ENCODE data around the gene PLXNA4.

The PLXNA4 gene

DNA sequence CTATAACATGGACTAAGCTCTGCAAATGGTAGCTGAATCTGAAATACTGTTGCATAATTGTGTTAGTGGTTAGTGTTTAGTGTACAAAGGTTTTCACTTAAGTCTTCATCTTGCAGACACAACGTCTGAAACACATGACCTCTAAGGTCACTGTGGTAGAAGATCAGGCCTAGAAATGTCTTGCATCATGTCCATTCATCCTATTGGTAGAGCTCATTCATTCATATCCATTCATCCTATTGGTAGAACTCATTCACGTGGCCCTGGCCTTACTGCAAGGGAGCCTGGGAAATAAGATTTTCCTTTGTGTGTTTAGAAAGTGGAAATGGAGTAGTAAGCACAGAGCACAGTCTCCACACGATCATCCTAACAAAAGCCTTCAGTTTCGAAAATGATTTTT, 485.8 kb downstream of the PLXNA4 start:
- Mint-ChIP-seq H3K36me3 (ENCODE audit: low read depth) (no peaks in the 10 kb centered on the region), H3K9me3 (no peaks in the 10 kb centered on the region), H3K4me1 (ENCODE audit: low read depth) (no peaks in the 10 kb centered on the region), H3K4me3 (no peak overlapping the region), H3K27me3 (peaks cover 15% of the 10 kb centered on the region), H3K27ac (no peak overlapping the region)
- DNase-seq: no peak

DNA sequence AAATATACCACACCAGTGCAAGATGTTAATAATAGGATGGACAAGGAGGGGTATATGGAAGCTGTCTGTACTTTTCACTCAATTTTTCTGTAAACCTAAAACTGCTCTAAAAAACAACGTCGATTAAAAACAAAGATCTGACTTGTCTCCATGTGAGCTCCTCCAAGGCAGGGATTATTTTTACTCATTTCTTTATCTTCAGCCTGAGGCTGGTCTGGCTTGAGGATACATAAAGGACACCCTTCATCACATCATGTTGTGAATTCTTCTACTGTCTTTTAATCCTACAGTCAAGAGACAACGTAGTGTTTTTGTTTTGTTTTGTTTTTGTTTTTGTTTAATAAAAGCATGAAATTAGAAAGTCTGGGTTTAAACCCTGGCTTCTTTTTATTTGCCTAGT, 486.9 kb downstream of the PLXNA4 start:
- no peaks in the 10 kb centered on the region for H3K4me1 Mint-ChIP-seq (ENCODE audit: low read depth)
- H3K27me3 Mint-ChIP-seq: peaks cover 15% of the 10 kb centered on the region
- no peak overlapping the region for H3K4me3 Mint-ChIP-seq
- H3K9me3 Mint-ChIP-seq: no peaks in the 10 kb centered on the region
- no peak overlapping the region for H3K27ac Mint-ChIP-seq
- DNase-seq: no peak
- H3K36me3 Mint-ChIP-seq (ENCODE audit: low read depth): no peaks in the 10 kb centered on the region

DNA sequence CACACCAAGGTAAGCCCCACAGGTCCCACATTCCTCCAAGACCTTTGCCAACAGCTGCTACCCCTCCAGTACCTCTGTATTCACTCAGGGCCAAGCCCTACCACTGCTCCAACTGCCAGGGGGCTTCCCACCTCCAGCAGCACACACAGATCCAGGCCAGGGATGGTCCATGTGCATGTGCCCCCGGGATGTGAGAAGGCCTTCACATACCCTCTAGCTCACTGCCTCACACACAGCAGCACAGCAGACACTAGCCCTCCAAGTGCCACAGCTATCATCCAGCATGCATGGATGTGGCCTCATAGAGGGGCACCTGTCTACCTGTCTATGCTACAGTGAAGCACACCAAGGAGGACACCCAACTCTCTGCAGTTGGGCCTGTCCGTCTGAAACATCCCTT, 488.8 kb downstream of the PLXNA4 start:
- no peak overlapping the region for H3K4me3 Mint-ChIP-seq
- no peak for DNase-seq
- no peaks in the 10 kb centered on the region for H3K36me3 Mint-ChIP-seq (ENCODE audit: low read depth)
- no peaks in the 10 kb centered on the region for H3K4me1 Mint-ChIP-seq (ENCODE audit: low read depth)
- peaks cover 15% of the 10 kb centered on the region for H3K27me3 Mint-ChIP-seq
- no peak overlapping the region for H3K27ac Mint-ChIP-seq
- H3K9me3 Mint-ChIP-seq: no peaks in the 10 kb centered on the region

DNA sequence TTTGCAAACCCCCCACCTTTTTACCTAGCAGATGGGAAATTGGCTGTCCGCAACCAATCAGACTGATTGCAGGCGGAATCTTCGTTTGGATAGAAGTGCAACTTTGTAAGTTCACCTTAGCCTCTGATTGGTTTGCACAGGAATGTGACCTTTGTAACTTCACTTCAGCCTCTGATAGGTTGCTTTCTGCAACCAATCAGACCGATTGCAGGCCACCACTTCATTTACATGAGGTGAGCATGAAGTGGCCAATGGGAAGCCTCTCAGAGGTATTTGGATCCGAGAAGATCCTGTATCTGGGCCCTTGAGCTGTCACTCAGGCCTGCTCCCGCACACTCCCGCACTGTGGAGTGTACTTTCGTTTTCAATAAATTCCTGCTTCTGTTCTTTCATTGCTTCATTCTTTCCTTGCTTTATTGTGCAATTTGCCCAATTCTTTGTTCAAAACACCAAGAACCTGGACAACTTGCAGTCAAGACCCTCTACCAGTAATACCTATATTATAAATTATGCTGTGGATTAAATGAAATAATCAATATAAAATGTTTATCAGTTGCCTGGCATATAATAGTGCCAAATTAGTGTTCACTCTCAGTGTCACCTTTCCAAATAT, 491.4 kb downstream of the PLXNA4 start:
- Mint-ChIP-seq H3K27ac (no peak overlapping the region), H3K9me3 (no peaks in the 10 kb centered on the region), H3K27me3 (peaks cover 18% of the 10 kb centered on the region), H3K4me1 (ENCODE audit: low read depth) (no peaks in the 10 kb centered on the region), H3K4me3 (no peak overlapping the region), H3K36me3 (ENCODE audit: low read depth) (no peaks in the 10 kb centered on the region)
- DNase-seq: no peak

DNA sequence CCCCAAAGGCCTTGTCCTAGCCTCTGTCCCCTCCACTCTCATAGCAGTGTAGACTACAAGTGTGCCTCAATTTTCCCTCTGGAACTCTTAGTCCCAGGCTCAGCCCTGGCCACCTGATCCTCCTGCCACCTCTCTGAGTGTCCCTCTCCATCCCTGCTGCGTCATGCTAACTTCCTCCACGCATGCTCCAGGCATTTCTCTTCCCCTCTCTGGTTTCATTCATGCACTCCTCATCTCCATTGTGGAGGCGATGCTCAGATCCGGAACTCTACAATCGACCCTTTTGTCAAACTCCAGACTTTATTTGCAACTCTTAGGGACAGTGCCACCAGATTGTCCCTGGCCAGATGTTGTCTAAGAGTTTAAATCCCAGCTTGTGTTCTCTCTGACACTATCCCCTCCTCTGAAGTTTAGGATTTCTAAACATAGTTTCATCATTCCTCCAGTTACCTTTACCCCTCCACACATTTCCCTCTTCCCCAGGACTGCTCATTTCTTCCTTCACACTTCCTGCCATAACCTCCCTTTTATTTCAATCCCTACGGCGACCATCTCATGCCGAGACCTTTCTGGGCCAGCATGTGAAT, 492.6 kb downstream of the PLXNA4 start:
- DNase-seq: no peak
- Mint-ChIP-seq H3K9me3 (no peaks in the 10 kb centered on the region), H3K27ac (no peak overlapping the region), H3K36me3 (ENCODE audit: low read depth) (no peaks in the 10 kb centered on the region), H3K4me3 (no peak overlapping the region), H3K4me1 (ENCODE audit: low read depth) (no peaks in the 10 kb centered on the region), H3K27me3 (peaks cover 19% of the 10 kb centered on the region)

DNA sequence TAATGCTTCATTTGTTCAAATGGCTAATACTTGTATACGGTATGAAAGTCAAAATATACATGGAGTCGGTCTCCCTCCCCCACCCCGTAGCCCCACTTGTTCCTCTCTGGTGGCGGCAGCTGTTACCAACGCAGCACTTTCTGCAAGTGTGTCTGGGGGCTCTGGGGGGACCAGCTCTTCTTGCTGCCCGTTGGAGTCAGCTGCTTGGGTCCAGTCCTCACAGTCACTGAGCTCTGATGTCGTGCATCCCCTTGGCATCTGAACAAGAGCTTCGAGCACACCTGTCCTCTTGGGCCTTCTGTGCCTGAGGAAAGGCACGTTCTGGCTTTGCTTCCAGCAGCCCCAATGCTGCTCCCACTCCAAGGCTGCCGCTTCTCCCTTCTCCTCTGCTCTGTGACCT, 493.1 kb downstream of the PLXNA4 start:
- Mint-ChIP-seq H3K9me3 (no peaks in the 10 kb centered on the region), H3K36me3 (ENCODE audit: low read depth) (no peaks in the 10 kb centered on the region), H3K4me3 (no peak overlapping the region), H3K4me1 (ENCODE audit: low read depth) (no peaks in the 10 kb centered on the region), H3K27me3 (peaks cover 21% of the 10 kb centered on the region), H3K27ac (no peak overlapping the region)
- DNase-seq: no peak

DNA sequence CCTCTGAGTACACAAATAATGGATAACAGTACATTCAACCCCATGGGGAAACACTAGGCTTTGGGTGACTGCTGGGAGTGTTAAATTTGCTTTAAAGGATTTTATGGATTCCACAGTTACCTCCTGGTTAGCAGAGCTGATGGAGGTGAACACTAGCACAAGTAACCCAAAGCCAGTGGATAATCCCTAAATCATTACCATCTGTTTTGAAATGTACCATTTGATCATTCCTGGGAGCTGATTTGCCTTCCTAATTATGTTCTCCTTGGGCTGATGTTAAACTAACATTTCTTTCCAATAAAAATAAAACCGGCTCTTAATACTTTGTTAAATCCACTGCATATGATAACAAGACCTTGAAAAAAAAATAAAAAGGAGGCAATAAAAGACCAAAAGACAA, 493.9 kb downstream of the PLXNA4 start:
- no peaks in the 10 kb centered on the region for H3K4me1 Mint-ChIP-seq (ENCODE audit: low read depth)
- H3K27ac Mint-ChIP-seq: no peak overlapping the region
- H3K4me3 Mint-ChIP-seq: no peak overlapping the region
- no peaks in the 10 kb centered on the region for H3K9me3 Mint-ChIP-seq
- peaks cover 23% of the 10 kb centered on the region for H3K27me3 Mint-ChIP-seq
- no peak for DNase-seq
- no peaks in the 10 kb centered on the region for H3K36me3 Mint-ChIP-seq (ENCODE audit: low read depth)

DNA sequence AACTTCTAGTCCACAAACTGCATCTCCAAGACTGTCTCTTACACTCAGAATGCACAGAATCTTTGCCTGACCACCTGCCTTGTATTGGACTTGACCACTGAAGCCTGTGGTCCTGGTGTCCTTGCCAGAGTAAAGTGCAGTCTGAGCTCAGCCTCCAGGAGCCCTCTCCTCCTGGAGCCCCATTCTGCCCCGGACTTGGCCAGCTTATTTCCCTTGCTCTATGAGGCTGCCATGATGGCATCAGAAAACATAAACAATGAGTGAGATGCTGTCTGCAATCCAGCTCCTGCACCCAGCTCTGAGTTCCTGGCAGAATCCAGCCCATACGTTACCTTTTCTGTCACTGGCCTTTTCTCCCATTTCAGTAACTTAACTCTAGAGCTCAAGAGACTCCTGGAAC, 494.6 kb downstream of the PLXNA4 start:
- H3K4me3 Mint-ChIP-seq: no peak overlapping the region
- H3K27me3 Mint-ChIP-seq: peaks cover 27% of the 10 kb centered on the region
- no peaks in the 10 kb centered on the region for H3K9me3 Mint-ChIP-seq
- DNase-seq: no peak
- no peak overlapping the region for H3K27ac Mint-ChIP-seq
- H3K36me3 Mint-ChIP-seq (ENCODE audit: low read depth): no peaks in the 10 kb centered on the region
- H3K4me1 Mint-ChIP-seq (ENCODE audit: low read depth): no peaks in the 10 kb centered on the region

DNA sequence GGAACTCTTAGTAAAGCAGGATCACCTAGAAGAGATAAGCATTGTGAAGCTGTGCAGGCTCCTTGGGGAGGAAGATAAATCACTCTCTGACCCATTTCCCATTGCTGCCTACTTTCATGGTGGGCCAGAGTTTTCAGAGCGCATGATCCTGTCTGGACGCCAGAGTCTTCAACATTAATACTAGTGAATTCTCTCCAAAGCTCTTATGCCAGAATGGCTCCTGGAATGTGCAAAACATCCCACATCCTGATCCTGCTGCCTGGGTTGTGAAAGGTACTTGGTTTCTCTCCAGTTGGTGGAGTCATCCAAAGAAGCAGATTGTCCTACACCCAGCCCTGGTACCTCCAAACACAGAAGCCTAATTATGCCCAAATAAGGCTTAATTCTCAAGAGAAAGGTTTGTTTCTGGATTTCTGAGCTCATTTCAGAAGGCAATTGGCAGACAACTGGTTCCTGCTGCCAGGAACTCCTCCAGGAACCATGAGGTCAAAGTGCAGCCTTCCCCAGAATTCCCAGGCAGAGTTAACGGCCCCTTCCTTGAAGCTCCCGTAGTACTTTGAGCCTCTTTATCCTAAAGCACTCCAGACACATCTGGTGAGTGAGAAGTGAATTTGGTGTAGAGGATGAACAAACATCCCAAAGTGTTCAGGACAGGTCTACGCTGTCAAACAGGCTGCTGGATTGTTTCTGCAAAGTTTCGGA, 495.2 kb downstream of the PLXNA4 start:
- no peaks in the 10 kb centered on the region for H3K9me3 Mint-ChIP-seq
- H3K4me3 Mint-ChIP-seq: no peak overlapping the region
- H3K27me3 Mint-ChIP-seq: peaks cover 33% of the 10 kb centered on the region
- H3K4me1 Mint-ChIP-seq (ENCODE audit: low read depth): no peaks in the 10 kb centered on the region
- no peak overlapping the region for H3K27ac Mint-ChIP-seq
- no peak for DNase-seq
- H3K36me3 Mint-ChIP-seq (ENCODE audit: low read depth): no peaks in the 10 kb centered on the region

DNA sequence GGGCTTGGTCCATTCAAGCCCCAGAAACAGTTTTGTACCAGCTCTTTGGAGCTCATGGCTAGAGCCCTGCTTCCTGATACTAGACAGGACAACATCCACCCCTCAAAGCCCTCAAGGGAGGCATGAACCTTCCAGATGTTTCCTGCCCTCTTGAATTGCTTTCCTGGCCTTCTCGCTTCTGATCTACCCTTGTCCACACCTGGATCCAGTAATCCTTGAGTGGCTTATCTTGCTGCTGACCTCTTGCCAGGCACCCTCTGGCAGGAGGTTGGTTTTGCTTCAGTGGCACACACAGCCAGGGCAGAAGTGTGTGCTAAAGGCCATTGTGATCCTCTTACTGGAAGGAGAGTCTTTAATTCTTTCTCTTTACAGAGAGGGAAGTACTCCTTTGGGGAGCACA, 495.8 kb downstream of the PLXNA4 start:
- Mint-ChIP-seq H3K4me1 (ENCODE audit: low read depth) (no peaks in the 10 kb centered on the region), H3K4me3 (no peak overlapping the region), H3K9me3 (no peaks in the 10 kb centered on the region), H3K36me3 (ENCODE audit: low read depth) (no peaks in the 10 kb centered on the region), H3K27me3 (peaks cover 39% of the 10 kb centered on the region), H3K27ac (no peak overlapping the region)
- DNase-seq: no peak

DNA sequence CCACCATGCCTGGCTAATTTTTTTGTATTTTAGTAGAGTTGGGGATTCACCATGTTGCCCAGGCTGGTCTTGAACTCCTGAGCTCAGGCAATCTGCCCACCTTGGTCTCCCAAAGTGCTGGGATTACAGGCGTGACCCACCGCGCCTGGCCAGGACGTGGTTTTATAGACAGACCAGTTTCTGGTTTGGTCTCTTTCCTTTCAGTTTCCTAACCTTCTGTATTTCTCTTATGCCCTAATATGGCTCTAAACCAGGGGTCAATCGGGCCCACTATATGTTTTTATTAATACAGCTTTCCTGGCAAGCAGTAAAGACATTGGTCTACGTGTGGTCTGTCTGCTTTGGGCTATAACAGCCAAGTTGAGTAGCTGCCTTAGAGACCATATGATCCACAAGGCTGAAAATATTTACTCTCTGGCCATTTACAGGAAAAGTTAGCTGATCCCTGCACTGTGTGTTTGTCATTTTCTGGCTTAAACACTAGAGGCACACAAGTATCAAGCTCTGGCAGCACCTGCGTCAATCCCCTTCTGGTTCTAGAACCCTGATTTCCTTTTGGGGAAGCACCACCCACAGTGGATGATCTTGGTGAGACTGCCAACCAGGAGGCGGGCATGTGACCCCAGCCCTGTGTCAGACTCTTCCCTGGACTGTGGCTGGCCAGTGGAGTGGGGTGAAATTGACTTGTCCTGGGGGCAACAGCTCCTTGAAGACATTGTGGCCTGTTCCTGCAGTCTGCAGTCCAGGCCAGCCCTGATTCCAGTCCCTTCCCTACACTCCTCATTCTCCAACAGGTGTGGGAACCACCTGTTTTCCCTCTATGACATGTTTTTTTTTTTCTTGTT, 497.2 kb downstream of the PLXNA4 start:
- DNase-seq: no peak
- Mint-ChIP-seq H3K27ac (no peak overlapping the region), H3K4me1 (ENCODE audit: low read depth) (no peaks in the 10 kb centered on the region), H3K36me3 (ENCODE audit: low read depth) (no peaks in the 10 kb centered on the region), H3K4me3 (no peak overlapping the region), H3K27me3 (peaks cover 41% of the 10 kb centered on the region), H3K9me3 (no peaks in the 10 kb centered on the region)

DNA sequence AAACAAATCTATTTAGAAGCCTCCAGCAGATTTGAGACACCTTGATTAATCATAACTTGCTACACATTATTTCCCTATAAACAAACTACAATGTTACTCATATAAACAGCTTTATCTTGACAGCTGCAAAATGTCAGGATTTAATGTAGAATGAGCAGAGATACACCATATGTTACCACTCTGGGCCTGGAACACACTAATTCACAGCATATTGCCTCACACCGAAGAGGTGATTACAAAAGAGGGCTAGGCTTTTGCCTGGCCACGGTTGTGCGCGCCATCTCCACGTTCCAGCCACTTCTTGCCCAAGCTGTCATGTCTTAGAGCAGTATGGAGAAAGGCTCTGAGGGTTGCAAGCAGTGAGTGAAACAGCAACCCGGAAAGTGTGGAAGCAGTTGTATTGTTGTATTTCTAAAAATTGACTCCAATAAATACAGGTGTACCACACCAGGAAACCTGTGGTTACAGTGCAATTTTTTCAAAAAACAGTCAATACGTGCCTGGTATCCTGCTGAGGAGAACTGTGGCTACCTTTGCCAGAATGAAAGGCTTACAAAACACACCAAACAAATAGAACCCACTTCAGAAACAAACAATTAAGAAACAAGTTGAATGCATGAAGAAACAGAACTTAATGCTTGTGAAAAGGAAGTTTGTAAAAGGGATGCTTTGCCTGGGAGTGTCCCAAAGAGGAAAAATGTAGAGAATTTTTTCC, 498.1 kb downstream of the PLXNA4 start:
- Mint-ChIP-seq H3K27ac (no peak overlapping the region), H3K4me3 (no peak overlapping the region), H3K27me3 (peaks cover 37% of the 10 kb centered on the region), H3K36me3 (ENCODE audit: low read depth) (no peaks in the 10 kb centered on the region), H3K9me3 (no peaks in the 10 kb centered on the region), H3K4me1 (ENCODE audit: low read depth) (no peaks in the 10 kb centered on the region)
- DNase-seq: no peak

DNA sequence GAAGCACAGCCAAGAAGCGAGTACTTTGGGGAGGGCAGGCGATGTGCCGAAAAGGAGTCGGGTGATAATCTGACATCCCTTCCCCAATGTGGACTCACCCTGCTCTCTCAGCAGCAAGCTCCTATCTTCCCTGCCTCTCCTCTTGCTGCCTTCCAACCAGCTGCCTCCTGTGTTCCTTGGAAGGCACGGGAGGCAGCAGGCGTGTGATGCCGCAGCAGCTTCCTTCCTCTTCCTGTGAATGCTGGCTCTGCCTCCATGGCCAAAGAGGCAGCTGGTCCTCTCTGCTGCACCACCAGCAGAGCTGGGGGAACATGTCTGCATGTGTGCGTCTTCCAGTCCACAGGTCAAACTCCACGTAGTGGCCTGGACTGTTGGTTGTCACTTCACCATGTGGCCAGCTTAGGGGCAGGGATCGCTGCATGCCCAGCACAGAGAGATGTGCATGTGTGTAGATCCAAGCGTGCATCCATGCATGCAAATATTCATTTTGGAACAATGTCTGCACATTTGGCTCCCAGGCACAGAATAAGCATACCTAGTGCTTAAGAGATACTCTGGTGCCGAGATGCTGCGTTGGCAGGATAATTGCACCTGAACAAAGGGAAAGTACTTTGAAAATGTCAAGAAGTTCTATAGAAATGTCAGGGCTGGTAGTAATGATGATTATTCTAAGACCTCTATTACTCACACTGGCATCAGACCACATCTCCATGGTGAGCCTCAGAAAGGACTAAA, 499.8 kb downstream of the PLXNA4 start:
- Mint-ChIP-seq H3K4me1 (ENCODE audit: low read depth) (no peaks in the 10 kb centered on the region), H3K36me3 (ENCODE audit: low read depth) (no peaks in the 10 kb centered on the region), H3K4me3 (no peak overlapping the region), H3K9me3 (no peaks in the 10 kb centered on the region), H3K27me3 (peaks cover 35% of the 10 kb centered on the region), H3K27ac (no peak overlapping the region)
- no peak for DNase-seq

DNA sequence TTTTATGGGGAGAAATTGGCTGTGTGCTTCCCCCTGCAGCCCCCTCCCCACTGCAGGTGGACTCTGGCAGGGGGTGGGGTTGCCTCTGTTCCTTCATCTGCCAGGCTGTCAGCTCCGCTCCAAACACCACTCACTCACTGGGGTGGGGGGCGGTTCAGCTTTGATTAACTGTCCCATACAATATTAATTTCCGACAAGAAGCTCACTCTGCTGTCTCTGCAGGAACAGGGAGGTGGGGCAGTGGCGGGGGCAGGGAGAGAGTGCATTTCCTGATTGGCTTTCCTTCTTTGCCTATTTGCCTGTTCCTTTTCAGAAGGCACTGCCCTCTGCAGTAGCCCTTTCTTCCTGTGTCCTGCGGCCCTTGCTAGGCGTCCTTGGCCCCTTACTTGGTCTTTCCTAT, 500.8 kb downstream of the PLXNA4 start:
- Mint-ChIP-seq H3K4me3 (no peak overlapping the region), H3K4me1 (ENCODE audit: low read depth) (no peaks in the 10 kb centered on the region), H3K27ac (no peak overlapping the region), H3K27me3 (peaks cover 35% of the 10 kb centered on the region), H3K36me3 (ENCODE audit: low read depth) (no peaks in the 10 kb centered on the region), H3K9me3 (no peaks in the 10 kb centered on the region)
- no peak for DNase-seq
